SIG-M5 treated with dmso at 0.1 percent for 504 hours (cell line): ENCODE data around the gene COL4A1.
"Not testable (repeated sequence)": the region's sequence is repeated elsewhere in the genome, so short reads cannot be mapped to it uniquely, and the experiment has no call there.

Experiments
- DNase-seq: peaks from one replicate; lab custom pipeline; 2025; ENCODE audit not compliant: unreplicated experiment; lab: John Stamatoyannopoulos, UW

COL4A1 gene

DNA sequence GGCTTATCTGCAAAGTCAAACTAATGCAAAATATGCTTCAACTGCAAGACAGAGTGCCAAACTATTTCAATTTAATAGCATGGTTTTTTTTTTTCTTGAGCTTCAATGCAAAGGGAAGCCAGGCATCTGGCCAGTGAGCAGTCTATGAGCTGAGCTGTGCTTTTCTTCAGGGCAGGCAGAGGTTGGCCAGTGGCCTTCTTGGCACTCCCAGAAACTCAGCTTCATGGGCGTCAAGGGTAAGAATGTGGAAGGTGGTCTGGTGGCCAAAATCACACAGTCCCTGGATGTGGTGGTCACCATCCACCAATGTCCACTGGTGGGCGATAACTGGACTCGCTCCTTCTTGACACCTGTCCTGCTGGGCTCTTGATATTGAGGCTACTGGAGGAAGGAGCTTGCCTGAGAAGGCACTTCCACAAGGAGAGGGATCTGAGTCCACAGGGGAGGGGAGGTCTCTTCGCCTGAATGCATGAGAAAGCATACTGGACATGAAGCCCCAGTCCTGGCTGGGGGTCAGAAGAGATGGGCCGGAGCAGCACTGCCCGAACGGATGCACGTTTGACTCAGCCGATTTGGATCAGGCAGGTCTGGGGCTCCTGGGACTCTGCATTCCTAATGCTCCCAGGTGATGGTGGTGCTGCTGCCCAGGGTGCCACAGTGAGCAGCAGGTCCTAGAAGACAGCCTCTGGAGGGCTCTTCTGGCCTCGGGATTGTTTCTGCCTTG lies 17.2 kb upstream of the COL4A1 start:
- no peak for DNase-seq

DNA sequence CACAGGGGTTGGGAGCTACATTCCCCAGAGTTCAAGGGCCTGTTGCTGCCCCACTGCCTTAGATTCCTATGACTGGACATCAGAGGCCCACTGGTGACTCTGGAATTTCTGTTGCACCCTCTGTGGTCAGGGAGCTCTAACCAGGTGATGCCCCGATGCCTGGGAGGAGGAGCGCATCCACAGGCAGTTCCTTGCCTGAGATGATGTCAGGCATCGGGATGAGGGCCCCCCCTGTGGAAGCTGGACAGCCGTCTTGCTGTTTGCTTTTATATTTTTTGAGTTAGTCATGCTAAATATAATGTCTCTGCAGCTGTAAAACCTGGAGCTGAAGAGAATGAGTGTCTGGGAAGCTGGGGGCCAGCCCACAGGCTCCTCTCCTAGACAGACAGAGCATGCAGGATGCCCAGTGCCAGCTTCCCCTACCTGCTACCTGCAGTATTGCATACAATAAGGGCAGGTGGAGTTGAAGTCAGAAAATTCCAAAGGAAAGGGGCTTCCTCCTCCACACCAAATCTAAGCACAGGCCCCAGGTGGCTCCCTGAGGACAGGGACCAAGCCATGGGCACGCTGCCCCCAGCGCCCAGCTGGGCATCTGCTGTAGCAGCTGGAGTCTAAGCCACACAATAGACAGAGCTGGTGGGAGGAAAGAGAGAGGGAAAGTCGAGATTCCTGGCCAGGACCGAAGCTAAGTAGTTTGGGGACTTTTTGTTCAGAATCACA lies 16.4 kb upstream of the COL4A1 start:
- no peak for DNase-seq

DNA sequence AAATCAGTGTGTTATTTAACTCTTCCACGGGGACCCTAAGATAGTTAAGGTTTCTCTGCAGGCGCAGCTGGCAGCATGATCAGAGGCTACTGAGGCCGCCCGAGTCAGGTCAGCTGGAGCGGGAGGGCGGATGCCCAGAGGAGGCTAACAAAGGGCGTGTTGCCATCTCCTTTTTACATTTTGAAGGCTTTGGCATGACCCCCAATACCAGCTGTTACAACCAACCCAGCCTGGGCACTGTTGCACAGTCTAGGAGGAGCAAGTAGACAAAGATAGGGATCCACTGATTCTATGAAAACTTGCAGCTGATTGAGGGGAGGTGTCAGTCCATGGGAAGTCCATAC lies 15.8 kb upstream of the COL4A1 start:
- no peak for DNase-seq

DNA sequence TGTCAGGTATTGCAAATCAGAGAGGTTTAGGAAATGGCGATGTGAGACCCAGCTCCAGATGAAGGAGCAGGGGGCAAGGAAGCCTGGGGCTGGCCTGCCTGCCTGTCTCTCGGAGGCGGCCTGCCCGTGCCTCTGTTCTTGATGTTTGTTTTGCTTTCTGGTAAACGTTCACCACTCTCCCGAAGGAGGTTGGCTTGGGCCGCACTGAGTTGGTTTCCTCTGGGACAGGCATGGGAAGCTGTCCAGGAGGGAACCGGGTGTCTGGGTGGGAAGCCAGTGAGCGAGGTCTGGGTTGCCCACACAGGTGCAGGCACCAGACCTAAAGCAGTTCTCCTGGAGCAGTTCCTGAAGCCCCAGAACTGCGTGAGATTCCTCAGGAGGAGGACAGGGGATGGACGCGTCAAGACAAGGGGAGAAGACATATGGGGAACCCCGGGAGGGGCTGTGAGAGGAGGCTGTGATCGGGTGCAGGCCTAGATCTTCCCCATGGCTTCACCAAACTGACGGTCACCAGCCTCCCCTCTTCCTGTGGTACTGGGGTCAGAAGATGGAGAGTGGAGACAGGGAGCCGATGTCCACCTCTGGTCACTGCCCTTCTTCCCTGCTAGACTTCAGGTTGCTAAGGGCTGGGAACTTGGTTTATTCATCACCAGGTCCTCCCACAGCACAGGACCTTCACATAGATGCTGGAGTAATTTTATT lies 15.3 kb upstream of the COL4A1 start:
- no peak for DNase-seq

DNA sequence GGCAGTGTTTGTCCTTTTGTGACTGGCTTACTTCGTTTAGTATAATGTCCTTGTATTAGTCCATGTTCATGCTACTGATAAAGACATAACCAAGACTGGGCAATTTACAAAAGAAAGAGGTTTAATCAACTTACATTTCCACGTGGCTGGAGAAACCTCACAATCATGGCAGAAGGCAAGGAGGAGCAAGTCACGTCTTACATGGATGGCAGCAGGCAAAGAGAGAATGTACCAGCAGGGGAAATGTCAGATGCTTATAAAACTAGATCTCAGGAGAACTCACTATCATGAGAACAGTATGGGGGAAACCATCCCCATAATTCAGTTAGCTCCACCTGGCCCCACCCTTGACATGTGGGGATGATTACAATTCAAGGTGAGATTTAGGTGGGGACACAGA lies 14.6 kb upstream of the COL4A1 start:
- DNase-seq, result not testable (repeated sequence)

DNA sequence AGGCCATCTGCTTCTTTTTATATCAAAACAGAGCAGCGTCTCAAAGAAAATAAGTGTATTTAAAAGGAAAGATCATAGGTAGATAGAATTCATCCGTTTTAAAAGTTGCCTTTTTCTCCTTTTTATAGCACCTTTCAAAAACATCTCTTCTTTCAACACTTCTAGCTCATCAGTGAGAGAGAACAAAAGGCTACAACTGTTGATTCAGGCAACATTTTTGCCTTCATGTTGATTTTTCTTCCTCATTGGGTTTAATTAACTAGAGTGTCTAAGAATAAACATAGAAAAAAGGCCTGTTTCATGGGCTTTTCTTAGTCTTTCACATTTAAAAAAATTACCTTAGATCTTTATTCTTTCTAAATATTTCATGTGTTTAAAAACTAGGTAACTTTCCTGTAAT lies 13.7 kb upstream of the COL4A1 start:
- no peak for DNase-seq

DNA sequence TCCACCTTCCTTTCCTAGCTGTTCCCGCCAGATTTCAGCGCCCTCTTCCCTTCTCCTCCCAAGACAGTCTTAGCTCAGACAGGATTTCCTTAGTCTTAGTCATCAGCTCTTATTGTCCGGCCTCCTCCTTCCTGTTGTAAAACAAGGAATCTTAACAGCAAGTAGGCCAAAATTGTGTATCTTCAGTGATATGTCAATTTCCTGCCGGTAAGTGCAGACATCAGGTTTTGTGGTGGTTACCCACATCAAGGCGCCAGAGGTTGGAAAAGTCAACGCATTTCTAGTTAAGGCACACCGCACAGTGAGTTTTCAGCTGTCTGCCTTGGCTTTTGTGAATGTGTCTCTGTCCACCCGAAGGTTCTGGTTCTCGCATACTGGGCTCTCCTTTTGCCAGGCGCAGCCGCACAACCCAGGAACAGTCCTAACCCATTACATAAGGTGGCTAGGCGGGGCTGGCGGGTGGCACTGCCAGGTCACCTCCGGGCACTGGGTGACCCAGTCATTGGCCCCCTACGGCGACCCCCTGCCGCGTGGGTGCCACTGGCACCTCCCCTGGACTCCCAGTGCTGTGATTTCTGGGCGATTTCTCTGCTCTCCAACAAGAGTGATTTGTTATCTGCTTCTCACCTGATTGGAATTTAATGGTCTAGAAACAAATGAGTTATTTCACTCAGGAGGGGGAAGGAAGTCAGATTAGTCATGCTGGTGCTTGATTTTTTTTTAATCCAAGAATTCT lies 13.0 kb upstream of the COL4A1 start:
- DNase-seq, result no peak

DNA sequence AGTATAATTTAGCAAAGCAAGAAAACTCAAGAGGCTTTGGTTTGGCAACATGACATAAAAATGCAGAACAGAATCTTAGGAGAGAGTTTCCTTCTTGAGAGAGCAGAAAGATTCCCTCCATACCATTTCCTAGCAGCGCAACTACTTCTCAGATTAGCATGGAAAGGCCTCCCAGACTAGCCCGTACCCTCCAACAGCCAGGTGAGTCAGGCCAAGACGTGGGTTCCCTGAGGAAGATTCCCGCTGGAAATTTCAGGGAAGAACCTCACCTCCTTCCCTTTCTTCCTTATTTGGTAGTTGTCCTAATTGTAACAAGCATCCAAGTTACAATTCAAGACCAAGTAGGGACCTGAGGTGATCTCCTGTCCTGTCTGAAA lies 12.4 kb upstream of the COL4A1 start:
- DNase-seq, result no peak

DNA sequence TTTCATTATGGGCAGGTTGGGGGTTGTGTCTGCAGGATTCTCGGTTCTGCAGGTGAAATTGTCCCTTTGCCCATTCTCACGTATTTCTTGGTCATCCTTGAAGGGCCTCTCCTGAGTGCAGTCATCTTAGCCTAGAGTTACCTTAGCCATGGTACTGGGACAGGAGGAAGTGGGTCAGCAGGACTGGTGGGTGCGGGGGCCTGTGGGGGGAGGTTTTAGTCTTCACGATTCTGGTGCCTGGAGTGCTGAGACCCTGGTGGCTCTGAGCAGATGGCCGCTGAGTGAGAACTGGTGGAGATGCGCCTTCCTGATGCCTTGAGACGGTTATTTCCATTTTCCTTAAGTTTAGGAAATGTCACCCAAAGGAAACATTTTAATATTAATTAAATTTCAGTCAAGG lies 12.0 kb upstream of the COL4A1 start:
- no peak for DNase-seq

DNA sequence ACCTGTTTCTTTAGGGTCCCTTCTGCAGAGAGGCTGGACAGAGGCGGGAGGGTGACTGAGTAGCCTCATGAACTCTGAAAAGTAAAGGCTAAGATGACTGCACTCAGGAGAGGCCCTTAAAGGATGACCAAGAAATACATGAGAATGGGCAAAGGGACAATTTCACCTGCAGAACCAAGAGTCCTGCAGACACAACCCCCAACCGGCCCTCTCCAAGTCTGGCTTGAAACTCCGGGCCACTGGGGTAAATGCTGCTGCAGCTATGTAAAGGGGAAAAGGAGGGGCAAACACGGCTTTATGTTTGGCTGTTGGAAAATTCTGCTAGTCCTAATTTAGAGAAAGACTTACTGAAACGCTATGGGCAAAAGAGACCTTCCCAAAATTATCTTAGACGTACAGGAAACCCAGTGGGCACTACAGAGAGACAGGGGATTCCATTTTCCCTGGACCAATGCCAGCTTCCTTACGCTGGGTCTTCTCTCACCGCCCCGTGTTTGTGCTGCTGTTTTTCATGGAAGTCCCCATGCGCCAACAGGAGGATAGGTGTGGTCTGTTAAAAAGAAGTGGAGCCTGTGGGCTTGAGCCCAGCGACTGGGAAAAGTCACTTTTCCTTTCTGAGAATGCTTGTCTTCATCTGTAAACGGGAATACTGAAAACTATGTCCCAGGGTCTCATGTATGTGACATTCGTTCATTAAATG lies 10.7 kb upstream of the COL4A1 start:
- DNase-seq, result no peak

DNA sequence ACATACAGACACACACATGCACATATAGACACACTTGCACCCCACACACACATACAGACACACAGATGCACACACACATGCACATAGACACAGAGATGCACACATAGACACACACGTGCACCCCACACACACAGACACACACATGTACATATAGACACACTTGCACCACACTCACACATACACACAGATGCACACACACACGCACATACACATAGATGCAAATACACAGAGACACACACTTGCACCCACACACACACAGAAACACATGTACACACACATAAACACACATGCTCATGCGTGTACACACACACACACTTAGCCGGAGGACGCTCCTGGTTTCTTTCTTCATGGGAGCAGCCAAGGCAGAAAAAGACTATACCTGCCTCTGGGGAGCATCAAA lies 10.1 kb upstream of the COL4A1 start:
- no peak for DNase-seq

DNA sequence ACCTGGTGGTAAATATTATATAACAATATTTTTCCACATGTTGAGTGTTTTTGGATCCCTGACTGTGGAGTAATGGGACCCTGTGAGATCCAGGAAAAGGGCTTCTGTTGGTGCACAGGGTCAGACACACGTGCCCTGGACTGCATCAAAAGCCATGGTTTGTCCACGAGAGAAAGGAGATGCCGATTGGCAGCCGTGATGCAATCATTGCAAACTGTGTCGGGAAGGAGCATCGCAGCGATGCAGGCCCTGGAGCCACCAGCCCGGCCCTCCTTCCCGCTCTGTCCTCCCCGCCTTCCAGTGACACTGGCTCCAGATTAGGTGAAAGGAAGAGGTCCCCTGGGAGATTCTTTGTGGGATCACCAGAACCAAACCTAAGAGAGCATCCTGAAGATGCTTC lies 9.2 kb upstream of the COL4A1 start:
- no peak for DNase-seq

DNA sequence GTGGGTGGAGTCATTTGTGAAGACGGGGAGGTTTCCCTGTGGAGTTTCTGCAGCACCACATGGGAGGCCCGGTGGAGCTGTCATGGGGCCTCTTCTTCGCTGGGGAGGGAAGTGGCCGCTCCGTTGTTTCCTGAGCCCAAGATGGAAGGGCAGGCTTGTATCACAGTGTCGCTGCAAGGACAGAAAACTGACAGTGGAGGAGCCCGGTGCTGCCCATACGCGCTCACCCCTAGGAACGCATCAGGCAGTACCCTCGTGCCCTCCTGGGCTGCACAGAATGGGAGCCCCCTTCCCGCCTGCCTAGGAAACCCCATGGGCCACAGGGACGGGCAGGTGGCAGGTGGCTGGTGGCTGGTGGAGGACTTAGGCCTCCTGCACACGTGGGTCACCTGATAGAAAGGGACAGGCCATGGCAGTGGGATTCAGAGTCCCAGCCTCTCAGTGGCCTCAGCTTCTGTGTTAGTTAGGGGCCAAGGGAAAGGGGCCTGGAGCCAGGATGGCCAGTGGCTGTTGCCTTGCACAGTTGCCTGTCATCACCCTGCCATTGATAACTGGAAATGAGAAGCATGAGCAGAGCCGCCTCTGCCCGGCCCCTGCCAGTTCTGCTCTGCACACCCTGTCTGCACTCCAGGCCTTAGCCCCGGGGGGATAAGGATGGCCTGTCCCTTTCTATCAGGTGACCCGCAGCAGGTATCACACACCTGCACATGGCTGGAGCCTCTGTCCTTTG lies 7.7 kb upstream of the COL4A1 start:
- no peak for DNase-seq

DNA sequence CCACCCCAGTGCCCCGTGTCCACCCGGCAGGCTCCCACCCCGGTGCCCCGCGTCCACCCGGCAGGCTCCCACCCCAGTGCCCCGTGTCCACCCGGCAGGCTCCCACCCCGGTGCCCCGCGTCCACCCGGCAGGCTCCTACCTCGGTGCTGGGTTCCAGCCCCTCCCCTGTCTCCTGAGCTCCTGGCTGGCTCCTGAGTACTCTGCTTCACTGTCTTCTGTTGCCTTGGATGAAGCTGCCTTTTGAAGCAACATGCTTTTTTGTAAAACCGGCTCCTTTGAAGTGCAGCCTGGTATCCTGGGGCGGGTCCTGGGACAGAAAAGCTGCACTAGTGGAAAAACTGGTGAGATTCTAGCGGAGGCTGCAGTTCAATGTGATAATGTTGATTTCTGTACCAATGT lies 6.8 kb upstream of the COL4A1 start:
- DNase-seq, result not testable (repeated sequence)

DNA sequence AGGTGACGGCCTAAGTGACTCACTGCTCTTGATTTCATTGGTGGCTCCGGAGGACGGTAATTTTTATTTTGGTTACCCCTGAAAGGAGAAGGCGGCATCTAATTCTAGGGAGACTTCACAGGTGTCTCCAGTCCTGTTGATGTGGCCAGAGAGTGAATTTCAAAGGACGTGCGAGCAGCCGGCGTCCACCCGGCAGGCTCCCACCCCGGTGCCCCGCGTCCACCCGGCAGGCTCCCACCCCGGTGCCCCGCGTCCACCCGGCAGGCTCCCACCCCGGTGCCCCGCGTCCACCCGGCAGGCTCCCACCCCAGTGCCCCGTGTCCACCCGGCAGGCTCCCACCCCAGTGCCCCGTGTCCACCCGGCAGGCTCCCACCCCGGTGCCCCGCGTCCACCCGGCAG lies 6.3 kb upstream of the COL4A1 start:
- DNase-seq, result not testable (repeated sequence)

DNA sequence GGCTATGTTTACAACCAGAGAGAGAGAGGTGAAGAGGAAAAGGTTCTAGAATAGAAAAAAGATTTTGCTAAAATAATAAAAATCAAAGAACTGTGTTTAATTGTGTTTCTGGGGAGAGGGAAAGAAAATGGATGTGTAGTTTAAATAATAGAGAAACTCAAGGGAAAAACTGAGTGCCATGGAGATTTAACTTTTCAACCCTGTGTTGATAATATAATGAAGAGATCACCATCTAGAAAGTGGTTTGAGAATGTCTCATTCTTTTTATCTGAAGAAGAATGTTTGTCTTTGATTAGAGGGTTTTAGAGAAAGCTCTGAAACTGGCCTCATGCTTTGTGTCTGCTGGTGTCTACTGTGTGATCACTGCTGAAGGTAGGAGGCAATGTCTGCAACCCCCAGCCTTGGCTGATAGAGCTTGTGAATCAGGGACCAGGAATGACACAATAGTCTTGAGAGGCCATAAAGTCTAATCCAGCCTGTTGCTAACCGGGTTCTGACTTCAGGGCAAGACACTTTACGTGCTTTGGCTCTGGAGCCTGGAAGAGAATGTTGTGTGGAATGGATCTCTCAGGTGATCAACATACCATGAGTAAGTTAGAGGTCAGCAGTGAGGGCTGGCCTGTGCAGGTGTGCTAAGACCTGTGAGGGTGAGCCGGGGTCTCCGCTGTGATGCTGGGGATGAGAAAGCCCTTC lies 5.5 kb upstream of the COL4A1 start:
- DNase-seq, result no peak

DNA sequence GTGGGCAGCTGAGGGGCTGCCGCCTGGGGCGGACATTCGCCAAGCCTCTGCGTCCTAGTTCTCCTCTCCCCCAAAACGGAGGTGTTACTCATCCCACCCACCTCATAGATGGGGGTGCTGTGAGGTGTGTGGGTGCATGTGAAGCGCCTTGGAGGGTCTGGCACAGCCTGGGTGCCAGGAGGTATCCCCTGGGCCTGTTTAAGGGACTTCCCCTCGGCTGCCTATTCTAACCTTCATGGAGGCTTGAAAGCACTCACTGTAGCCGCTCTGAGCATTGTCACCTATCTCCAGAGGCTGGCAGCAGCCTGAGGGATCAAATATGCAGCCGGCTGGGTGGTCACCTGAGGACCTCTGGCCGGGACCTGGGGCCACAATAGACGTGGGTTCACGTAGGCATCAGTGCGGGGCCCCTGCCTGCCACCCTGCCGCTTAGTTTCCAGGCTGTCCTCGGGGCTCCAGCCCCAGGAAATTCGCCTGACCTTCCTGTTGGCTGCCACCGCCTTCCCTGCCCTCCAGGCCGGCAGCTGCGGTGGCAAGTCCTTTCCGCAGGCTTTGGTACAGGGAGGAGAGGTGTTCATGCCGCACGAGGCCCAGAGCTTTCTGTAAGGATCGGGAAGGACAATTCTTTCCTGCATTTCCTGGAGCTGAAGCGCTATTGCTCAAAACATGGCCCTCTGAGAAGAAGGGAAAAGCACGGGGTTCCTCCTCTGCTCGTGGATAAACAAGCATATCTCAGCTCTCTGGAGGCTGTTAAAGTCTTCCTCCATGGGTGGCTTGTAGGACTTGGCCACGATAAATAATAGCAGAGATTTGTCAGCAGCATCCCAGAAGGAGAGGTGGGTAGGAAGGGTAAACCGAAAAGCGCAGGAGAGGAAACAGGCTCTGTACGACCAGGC lies 4.7 kb upstream of the COL4A1 start:
- no peak for DNase-seq

DNA sequence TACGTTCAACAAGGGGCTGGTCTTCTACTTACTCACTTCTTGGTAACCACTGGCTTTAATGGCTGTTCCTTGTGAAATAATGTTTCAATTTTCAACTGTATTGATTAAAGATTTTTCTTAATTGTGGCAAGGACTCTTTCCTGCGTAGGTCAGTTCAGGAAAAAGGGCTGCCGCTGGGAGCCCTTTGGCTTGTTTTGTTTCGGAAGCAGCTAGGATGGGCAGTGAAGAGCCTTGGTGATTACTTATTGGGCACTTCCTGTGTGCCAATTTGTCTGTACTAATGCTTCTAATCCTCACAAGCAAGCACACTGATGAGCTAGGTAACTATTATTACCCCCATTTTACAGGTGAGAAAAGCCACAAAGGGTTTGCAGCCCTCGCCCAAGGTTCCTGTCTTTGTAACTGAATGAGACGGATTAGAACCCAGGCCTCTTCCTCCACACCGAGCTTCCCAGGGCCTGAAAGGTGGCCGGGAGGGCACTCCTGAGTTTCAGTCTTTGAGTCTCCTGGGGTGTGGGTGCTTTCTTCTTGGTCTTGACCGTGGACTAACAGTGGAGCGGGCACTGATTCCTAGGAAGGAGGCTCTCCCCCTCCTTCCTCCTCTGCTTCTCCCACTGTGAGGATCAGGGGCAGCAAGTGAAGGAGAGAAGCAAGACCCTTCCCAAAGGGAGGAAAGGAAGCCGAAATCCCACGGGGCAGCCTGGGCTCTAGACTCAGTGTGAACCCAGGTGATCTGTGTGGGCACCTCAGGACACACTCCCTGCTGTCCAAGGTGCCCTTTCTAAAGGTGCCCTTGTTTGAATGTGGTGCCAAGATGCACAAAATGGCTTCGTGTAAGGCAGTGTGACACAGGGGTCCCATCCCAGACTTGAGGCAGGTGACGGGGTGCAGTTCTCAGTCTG lies 3.8 kb upstream of the COL4A1 start:
- DNase-seq, result no peak
